Measurements from ENCODE around the gene FBXO17.

DNA sequence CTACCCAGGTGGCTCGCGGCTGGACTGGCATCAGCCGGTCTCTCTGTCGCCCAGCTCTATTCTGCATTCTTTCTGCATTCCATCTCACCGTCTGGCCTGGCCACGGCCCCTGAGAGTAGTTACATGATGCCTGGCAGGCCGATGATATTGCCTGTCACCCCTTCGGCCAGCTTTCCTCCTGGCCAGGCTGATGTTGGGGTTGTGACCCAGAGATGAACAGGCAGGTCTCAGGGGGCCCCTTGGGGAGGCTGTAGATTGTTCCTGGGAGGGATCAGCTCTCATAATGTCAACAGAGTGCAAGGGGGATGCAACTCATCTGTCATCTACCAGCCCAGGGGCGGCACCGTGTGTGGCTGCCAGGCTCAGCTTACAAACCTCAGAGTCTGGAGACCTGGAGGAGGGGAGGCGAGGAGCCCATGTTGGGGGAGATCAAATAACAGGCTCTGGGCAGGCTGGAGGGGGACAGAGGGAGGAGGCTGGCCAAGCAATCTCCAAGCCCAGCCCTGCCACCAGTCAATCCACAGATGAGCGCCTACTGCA, 13.6 kb upstream of the FBXO17 start:
- TF ChIP-seq, protein P1, sequence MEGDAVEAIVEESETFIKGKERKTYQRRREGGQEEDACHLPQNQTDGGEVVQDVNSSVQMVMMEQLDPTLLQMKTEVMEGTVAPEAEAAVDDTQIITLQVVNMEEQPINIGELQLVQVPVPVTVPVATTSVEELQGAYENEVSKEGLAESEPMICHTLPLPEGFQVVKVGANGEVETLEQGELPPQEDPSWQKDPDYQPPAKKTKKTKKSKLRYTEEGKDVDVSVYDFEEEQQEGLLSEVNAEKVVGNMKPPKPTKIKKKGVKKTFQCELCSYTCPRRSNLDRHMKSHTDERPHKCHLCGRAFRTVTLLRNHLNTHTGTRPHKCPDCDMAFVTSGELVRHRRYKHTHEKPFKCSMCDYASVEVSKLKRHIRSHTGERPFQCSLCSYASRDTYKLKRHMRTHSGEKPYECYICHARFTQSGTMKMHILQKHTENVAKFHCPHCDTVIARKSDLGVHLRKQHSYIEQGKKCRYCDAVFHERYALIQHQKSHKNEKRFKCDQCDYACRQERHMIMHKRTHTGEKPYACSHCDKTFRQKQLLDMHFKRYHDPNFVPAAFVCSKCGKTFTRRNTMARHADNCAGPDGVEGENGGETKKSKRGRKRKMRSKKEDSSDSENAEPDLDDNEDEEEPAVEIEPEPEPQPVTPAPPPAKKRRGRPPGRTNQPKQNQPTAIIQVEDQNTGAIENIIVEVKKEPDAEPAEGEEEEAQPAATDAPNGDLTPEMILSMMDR (IDR thresholded peaks at IDR 0.05; ENCODE audit: low read depth, low read length): no peak
- no peak for TF ChIP-seq POLR2A (IDR thresholded peaks at IDR 0.05; ENCODE audit: extremely low read depth, insufficient read length)
- no peak for TF ChIP-seq MYC (IDR thresholded peaks at IDR 0.05; ENCODE audit: low read depth, low read length)
